Measurements from ENCODE around the gene DCLRE1A.

DNA sequence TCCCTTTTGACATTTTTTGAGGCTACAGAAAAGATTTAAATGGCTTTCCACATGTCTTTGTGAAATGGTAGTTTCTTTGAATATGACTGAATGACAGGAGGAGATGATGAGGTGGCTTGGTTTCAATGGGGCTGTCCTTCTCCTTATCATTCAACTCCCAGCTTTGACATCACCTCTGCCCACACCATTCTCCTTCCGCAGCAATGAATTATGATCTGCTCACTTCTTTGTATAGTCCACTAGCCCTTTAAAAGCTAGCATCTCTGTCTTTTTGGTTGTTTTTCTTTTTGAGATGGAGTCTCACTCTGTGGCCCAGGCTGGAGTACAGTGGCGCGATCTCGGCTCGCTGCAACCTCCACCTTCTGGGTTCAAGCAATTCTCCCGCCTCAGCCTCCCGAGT, 31.7 kb downstream of the DCLRE1A start:
- TF ChIP-seq, protein P1, sequence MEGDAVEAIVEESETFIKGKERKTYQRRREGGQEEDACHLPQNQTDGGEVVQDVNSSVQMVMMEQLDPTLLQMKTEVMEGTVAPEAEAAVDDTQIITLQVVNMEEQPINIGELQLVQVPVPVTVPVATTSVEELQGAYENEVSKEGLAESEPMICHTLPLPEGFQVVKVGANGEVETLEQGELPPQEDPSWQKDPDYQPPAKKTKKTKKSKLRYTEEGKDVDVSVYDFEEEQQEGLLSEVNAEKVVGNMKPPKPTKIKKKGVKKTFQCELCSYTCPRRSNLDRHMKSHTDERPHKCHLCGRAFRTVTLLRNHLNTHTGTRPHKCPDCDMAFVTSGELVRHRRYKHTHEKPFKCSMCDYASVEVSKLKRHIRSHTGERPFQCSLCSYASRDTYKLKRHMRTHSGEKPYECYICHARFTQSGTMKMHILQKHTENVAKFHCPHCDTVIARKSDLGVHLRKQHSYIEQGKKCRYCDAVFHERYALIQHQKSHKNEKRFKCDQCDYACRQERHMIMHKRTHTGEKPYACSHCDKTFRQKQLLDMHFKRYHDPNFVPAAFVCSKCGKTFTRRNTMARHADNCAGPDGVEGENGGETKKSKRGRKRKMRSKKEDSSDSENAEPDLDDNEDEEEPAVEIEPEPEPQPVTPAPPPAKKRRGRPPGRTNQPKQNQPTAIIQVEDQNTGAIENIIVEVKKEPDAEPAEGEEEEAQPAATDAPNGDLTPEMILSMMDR (IDR thresholded peaks at IDR 0.05): no peak
- no peak for TF ChIP-seq POLR2AphosphoS5 (IDR thresholded peaks at IDR 0.05)
- TF ChIP-seq POLR2A (IDR thresholded peaks at IDR 0.05): no peak
- no peak for TF ChIP-seq EP300 (IDR thresholded peaks at IDR 0.05)

Measured in sigmoid colon (tissue), 4 donors.